ENCODE measurements around the gene FGFBP1. TPM values are rescaled to one million over a fixed set of nuclear protein-coding genes. Genes with fewer than 3 reads are reported as not detected.

Gene FGFBP1
- total RNA-seq, 1 donor from 2014 or later: 5.2 TPM

GRCh38 chr4:15898902-15899301, 39.6 kb downstream of the FGFBP1 start:
- no peaks in the 10 kb centered on the region for H3K36me3 ChIP-seq (ENCODE audit: control insufficient read depth, insufficient read depth, low read length)
- DNase-seq (ENCODE audit: low read depth): no peak
- no peak overlapping the region for H3K4me3 ChIP-seq (ENCODE audit: low read depth, low read length)
- H3K27me3 ChIP-seq (ENCODE audit: control insufficient read depth, insufficient read depth, low read length): no peaks in the 10 kb centered on the region
- no peak for TF ChIP-seq CTCF (IDR thresholded peaks at IDR 0.05; ENCODE audit: insufficient read depth, low read length, poor library complexity, severe bottlenecking)

DNA sequence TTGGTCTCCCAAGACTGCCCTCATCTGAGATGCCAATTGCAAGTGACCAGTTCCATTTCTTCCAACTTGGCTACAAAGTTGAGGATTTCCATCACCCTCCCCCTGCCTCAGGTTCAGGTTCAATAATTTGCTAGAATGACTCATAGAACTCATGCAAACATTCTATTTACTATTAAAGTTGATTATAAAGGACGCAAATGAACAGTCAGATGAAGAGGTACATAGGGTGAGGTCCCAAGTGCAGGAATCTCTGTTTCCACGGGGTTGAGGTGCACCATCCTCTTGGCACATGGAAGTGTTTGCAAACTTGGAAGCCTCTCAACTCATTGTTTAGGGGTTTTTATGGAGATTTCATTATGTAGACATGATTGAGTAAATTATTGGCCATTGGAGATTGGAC, 41.0 kb downstream of the FGFBP1 start:
- H3K4me3 ChIP-seq (ENCODE audit: low read depth, low read length): no peak overlapping the region
- no peaks in the 10 kb centered on the region for H3K27me3 ChIP-seq (ENCODE audit: control insufficient read depth, insufficient read depth, low read length)
- TF ChIP-seq CTCF (IDR thresholded peaks at IDR 0.05; ENCODE audit: insufficient read depth, low read length, poor library complexity, severe bottlenecking): no peak
- no peak for DNase-seq (ENCODE audit: low read depth)
- no peaks in the 10 kb centered on the region for H3K36me3 ChIP-seq (ENCODE audit: control insufficient read depth, insufficient read depth, low read length)

DNA sequence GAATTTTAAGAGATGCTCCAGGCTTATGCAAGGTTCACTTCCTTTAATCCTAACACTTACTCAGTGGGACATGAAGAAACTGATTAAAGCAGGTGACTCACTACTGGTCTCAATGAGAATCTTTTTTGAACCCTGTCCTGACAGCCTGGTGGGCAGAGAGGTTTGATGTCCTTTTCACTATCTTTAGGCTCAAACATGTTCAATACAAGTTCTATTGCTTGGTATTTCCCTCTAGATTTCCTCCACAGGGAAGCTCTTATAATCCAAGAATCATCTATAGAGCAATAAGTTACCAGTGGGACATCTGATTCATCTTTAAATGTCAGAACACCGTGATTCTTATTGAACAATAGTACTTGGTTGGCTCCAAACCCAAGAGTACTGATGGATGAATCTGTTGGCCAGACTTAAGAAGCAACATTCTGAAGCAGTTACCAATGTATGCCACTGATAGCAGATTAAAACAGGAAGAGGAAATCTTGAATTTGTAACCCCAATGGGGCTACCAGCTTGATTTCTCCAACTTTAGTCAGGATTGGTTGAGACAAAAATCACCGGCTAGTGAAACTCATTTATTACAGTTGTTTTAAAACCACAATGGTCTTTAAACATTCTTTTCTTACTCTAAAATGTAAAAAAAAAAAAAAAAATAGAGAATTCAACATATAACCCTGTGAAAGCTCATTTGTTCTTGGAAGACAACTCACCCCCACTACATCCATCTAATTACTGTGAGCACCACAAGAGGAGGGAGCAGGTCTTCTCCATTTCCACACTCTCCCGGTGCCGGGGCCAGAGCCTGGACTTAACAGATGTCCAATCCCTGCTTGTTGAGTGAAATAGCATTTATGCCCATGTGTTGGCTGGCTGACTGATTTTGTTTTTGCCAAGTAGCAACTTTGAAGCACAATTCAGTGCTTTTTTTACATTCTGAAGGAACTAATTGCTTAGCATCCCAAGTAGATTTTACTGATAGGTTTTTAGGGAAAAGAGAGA, 43.3 kb downstream of the FGFBP1 start:
- no peak for DNase-seq (ENCODE audit: low read depth)

DNA sequence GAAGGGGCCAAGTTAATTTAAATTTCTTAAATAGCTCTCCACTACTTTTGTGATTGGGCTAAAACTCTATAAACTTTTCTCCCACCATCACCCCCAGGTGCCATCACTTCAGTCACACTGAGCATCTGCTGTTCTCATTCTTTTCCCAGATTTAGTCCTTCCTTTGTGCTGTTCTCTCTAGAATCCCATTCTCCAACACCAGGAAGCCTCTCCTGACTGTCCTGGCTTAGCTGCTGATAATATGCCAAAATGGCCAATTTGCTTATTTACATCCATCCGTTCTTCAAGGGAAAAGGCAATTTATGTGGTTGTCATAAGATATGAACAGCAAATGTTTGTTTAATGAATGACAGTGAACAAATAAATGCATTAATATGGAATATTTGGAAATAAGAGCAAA, 44.1 kb downstream of the FGFBP1 start:
- no peak overlapping the region for H3K4me3 ChIP-seq (ENCODE audit: low read depth, low read length)
- H3K36me3 ChIP-seq (ENCODE audit: control insufficient read depth, insufficient read depth, low read length): no peaks in the 10 kb centered on the region
- DNase-seq (ENCODE audit: low read depth): no peak
- no peak for TF ChIP-seq CTCF (IDR thresholded peaks at IDR 0.05; ENCODE audit: insufficient read depth, low read length, poor library complexity, severe bottlenecking)
- H3K27me3 ChIP-seq (ENCODE audit: control insufficient read depth, insufficient read depth, low read length): no peaks in the 10 kb centered on the region

More for the DNA sequence above, 43.3 kb downstream of the FGFBP1 start:
- no peak overlapping the region for H3K4me3 ChIP-seq (ENCODE audit: low read depth, low read length)
- H3K27me3 ChIP-seq (ENCODE audit: control insufficient read depth, insufficient read depth, low read length): no peaks in the 10 kb centered on the region
- no peaks in the 10 kb centered on the region for H3K36me3 ChIP-seq (ENCODE audit: control insufficient read depth, insufficient read depth, low read length)
- no peak for TF ChIP-seq CTCF (IDR thresholded peaks at IDR 0.05; ENCODE audit: insufficient read depth, low read length, poor library complexity, severe bottlenecking)

- DNase-seq (ENCODE audit: low read depth): peak; percentile 98
- no peak overlapping the region for H3K4me3 ChIP-seq (ENCODE audit: low read depth, low read length)
- H3K27me3 ChIP-seq (ENCODE audit: control insufficient read depth, insufficient read depth, low read length): no peaks in the 10 kb centered on the region
- TF ChIP-seq CTCF (IDR thresholded peaks at IDR 0.05; ENCODE audit: insufficient read depth, low read length, poor library complexity, severe bottlenecking): no peak
- H3K36me3 ChIP-seq (ENCODE audit: control insufficient read depth, insufficient read depth, low read length): no peaks in the 10 kb centered on the region
Observed at GRCh38 chr4:15893962-15894361, 44.6 kb downstream of the FGFBP1 start.
